Measurements from ENCODE around the gene MYRF. TPM values are rescaled to one million over a fixed set of nuclear protein-coding genes. Genes with fewer than 3 reads are reported as not detected.

The MYRF gene
- total RNA-seq, 2 experiments from 2014 or later = 0.19 to 1.1 TPM

DNA sequence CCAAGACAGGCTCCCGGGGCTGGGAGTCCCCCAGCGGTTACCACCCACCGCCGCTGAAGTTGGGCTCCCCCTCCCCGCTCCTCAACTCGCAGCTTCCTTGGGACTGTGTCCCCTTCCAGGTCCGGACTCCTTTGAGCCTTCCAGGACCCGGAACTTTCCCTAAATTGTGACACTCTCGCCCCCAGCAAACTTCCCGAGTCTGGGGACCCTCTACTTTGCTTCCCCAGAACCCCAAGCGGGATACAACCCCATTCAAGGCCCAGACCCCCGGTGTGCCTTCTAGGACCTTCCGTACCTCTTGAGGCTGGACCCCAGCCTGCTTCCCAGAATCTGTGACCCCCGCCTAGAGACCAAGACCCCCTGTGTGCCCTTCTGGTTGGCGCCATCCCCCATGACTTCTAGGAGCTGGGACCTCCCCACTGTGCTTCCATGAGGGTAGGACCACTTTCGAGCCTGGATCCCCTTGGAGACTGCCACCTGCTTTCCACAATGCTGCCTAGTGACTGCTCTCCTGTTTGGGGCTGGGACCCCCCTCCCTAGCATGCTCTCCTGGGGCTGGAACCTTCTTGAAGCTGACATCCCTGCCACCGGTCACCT is 587 bp downstream of the MYRF start:
- TF ChIP-seq, protein P1, sequence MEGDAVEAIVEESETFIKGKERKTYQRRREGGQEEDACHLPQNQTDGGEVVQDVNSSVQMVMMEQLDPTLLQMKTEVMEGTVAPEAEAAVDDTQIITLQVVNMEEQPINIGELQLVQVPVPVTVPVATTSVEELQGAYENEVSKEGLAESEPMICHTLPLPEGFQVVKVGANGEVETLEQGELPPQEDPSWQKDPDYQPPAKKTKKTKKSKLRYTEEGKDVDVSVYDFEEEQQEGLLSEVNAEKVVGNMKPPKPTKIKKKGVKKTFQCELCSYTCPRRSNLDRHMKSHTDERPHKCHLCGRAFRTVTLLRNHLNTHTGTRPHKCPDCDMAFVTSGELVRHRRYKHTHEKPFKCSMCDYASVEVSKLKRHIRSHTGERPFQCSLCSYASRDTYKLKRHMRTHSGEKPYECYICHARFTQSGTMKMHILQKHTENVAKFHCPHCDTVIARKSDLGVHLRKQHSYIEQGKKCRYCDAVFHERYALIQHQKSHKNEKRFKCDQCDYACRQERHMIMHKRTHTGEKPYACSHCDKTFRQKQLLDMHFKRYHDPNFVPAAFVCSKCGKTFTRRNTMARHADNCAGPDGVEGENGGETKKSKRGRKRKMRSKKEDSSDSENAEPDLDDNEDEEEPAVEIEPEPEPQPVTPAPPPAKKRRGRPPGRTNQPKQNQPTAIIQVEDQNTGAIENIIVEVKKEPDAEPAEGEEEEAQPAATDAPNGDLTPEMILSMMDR (conservative IDR thresholded peaks at IDR 0.05; ENCODE audit: low read length) = no peak
- no peak for TF ChIP-seq EZH2phosphoT487 (IDR thresholded peaks at IDR 0.05; ENCODE audit: borderline replicate concordance, low read depth, low read length)
- DNase-seq (ENCODE audit: low spot score) = no peak
- ChIA-PET POLR2A (no interaction called here), CTCF (ENCODE audit: unreplicated experiment) (interaction anchor here (0.6 kb wide), 1 partner anchor 19 kb away, joined by 15 read pairs; no protein-coding TSS in a partner anchor)
- Histone ChIP-seq H3K79me2 (ENCODE audit: insufficient read depth, low read depth, low read length) (no peaks in the 10 kb centered on the region), H3K27ac (ENCODE audit: low read depth, low read length, poor library complexity, severe bottlenecking) (no peak overlapping the region), H3K9me2 (ENCODE audit: insufficient read depth, low read length) (no peaks in the 10 kb centered on the region), H3K36me3 (ENCODE audit: insufficient read depth, low read length) (no peaks in the 10 kb centered on the region), H3K4me2 (ENCODE audit: low read length) (no peak overlapping the region), H3K9me3 (ENCODE audit: low read length) (no peaks in the 10 kb centered on the region), H2AFZ (ENCODE audit: low read length) (no peak overlapping the region), H3K4me1 (ENCODE audit: insufficient read depth, low read length, poor library complexity, severe bottlenecking) (peaks cover 10% of the 10 kb centered on the region), H4K20me1 (ENCODE audit: insufficient read depth, low read length) (no peaks in the 10 kb centered on the region), H3K4me3 (ENCODE audit: low read depth, low read length, poor library complexity, severe bottlenecking) (no peak overlapping the region)
- intact Hi-C loops (cut with micrococcal nuclease; ENCODE audit: unreplicated experiment) = no loop called here
- no TSS peak for BruUV-seq (replicated peaks)

DNA sequence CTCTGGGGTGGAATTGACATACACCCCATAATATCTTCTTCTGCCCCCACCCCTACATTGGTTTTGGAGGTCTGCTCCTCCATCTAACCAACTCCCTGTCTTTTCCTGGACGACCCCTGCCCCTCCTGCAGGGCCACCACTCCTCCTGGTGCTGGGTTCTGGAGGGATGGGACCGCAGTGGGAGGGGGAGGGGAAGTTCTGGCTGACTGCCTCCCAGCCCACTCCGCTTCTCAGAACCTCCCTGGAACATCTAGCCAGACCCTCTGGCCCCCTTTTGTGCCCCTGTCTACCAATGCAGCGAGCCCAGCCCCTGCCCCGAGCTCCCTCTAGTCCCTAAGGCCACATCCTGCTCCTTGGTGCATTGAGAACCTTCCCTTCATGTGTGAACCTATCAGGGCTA is 1.2 kb downstream of the MYRF start:
- H2AFZ ChIP-seq (ENCODE audit: low read length) = no peak overlapping the region
- no peak overlapping the region for H3K4me3 ChIP-seq (ENCODE audit: low read depth, low read length, poor library complexity, severe bottlenecking)
- no peaks in the 10 kb centered on the region for H4K20me1 ChIP-seq (ENCODE audit: insufficient read depth, low read length)
- H3K4me2 ChIP-seq (ENCODE audit: low read length) = no peak overlapping the region
- H3K36me3 ChIP-seq (ENCODE audit: insufficient read depth, low read length) = no peaks in the 10 kb centered on the region
- TF ChIP-seq EZH2phosphoT487 (IDR thresholded peaks at IDR 0.05; ENCODE audit: borderline replicate concordance, low read depth, low read length) = no peak
- TF ChIP-seq, protein P1 (conservative IDR thresholded peaks at IDR 0.05; ENCODE audit: low read length) = no peak
- no peaks in the 10 kb centered on the region for H3K9me3 ChIP-seq (ENCODE audit: low read length)
- ChIA-PET CTCF (ENCODE audit: unreplicated experiment) (interaction anchor here (0.6 kb wide), 1 partner anchor 20 kb away, joined by 15 read pairs; no protein-coding TSS in a partner anchor), POLR2A (no interaction called here)
- no peak for DNase-seq (ENCODE audit: low spot score)
- H3K9me2 ChIP-seq (ENCODE audit: insufficient read depth, low read length) = no peaks in the 10 kb centered on the region
- intact Hi-C loops (cut with micrococcal nuclease; ENCODE audit: unreplicated experiment) = no loop called here
- no peaks in the 10 kb centered on the region for H3K79me2 ChIP-seq (ENCODE audit: insufficient read depth, low read depth, low read length)
- H3K27ac ChIP-seq (ENCODE audit: low read depth, low read length, poor library complexity, severe bottlenecking) = no peak overlapping the region
- BruUV-seq (replicated peaks) = no TSS peak
- H3K4me1 ChIP-seq (ENCODE audit: insufficient read depth, low read length, poor library complexity, severe bottlenecking) = peaks cover 10% of the 10 kb centered on the region

Data from OCI-LY7 (cell line).